Thymus (tissue), 11 donors: ENCODE measurements around the gene SPRY4. TPM values are rescaled to one million over a fixed set of nuclear protein-coding genes. Genes with fewer than 3 reads are reported as not detected.
A peak's percentile ranks its signal among the peaks of the same experiment; 100 is the strongest.

Source experiments
- DNase-seq, 9 donors: peaks; one replicate each; pipeline ENCODE4 v3.0.0-alpha.2; 2013; ENCODE audit warnings: low spot score in 9 of 9, low read depth in 6 of 9, missing footprints in 1 of 9
- H3K27ac ChIP-seq, 2 donors: one replicate each; pipeline ENCODE4 v1.5.1; 2013; ENCODE audit warnings: control low read depth in 1 of 2, low read depth in 1 of 2, low read length in 1 of 2, mild to moderate bottlenecking in 1 of 2, moderate library complexity in 1 of 2
- H3K27me3 ChIP-seq, 2 donors: one replicate each; pipeline ENCODE4 v1.5.1; 2013; ENCODE audit warnings: low read length in 1 of 2; ENCODE audit not compliant: control insufficient read depth in 2 of 2, insufficient read depth in 1 of 2
- H3K36me3 ChIP-seq, 2 donors: one replicate each; pipeline ENCODE4 v1.5.1; 2013; ENCODE audit warnings: low read length in 1 of 2, mild to moderate bottlenecking in 1 of 2, moderate library complexity in 1 of 2; ENCODE audit not compliant: control insufficient read depth in 2 of 2, insufficient read depth in 2 of 2
- H3K4me1 ChIP-seq, 2 donors: one replicate each; pipeline ENCODE4 v1.5.1; 2013; ENCODE audit warnings: low read length in 2 of 2; ENCODE audit not compliant: control insufficient read depth in 2 of 2, insufficient read depth in 2 of 2
- H3K4me3 ChIP-seq, 2 donors: one replicate each; pipeline ENCODE4 v1.5.1; 2013; ENCODE audit warnings: low read length in 2 of 2, control low read depth in 1 of 2, mild to moderate bottlenecking in 1 of 2
- H3K9me3 ChIP-seq, 2 donors: one replicate each; pipeline ENCODE4 v1.5.1; 2013; ENCODE audit warnings: low read length in 1 of 2, mild to moderate bottlenecking in 1 of 2; ENCODE audit not compliant: control insufficient read depth in 2 of 2, insufficient read depth in 1 of 2
- WGBS: extraction: QIAGEN DNeasy Blood & Tissue Kit; methylation state at CpG from one replicate; pipeline ENCODE4 v1.1.7; 2013; 5-methylcytosine and 5-hydroxymethylcytosine counted together
- polyA plus RNA-seq: library from polyadenylated mRNA; stranded (reverse); fragments of 200-250 nt; gene quantifications from one replicate; pipeline ENCODE4 v1.2.3, GENCODE V29; 2013
- total RNA-seq: library from RNA; stranded (reverse); fragments of 120-200 nt; gene quantifications from one replicate; pipeline ENCODE4 v1.2.4, GENCODE V29; 2013
- donor health status: healthy.

Gene SPRY4
- total and polyA plus RNA-seq, 2 donors: 1.6 to 2.0 TPM

GRCh38 chr5:142360051-142360498, 35.3 kb upstream of the SPRY4 start:
- WGBS: 88% methylated on average over 1 of the region's 1 CpG
- peaks cover 35 to 82% of the 10 kb centered on the region in 2 donors for H3K27me3 ChIP-seq

GRCh38 chr5:142358648-142359047, 33.8 kb upstream of the SPRY4 start:
- H3K27me3 ChIP-seq: peaks cover 35 to 80% of the 10 kb centered on the region in 2 donors
- peaks cover 18 to 27% of the 10 kb centered on the region in 2 donors for H3K4me1 ChIP-seq
- 89% methylated on average over 5 of the region's 5 CpGs for WGBS
- no peaks in the 10 kb centered on the region for H3K9me3 ChIP-seq
- no peak for DNase-seq
- H3K36me3 ChIP-seq: no peaks in the 10 kb centered on the region
- no peak overlapping the region for H3K4me3 ChIP-seq
- no peak overlapping the region for H3K27ac ChIP-seq

More at GRCh38 chr5:142360051-142360498, 35.3 kb upstream of the SPRY4 start:
- Histone ChIP-seq H3K36me3 (no peaks in the 10 kb centered on the region), H3K9me3 (no peaks in the 10 kb centered on the region), H3K4me3 (no peak overlapping the region), H3K4me1 (peaks cover 18 to 29% of the 10 kb centered on the region in 2 donors), H3K27ac (no peak overlapping the region)
- no peak for DNase-seq

GRCh38 chr5:142358121-142358520, 33.3 kb upstream of the SPRY4 start:
- 78% methylated on average over 5 of the region's 5 CpGs for WGBS
- H3K4me3 ChIP-seq: no peak overlapping the region
- H3K27ac ChIP-seq: no peak overlapping the region
- H3K9me3 ChIP-seq: no peaks in the 10 kb centered on the region
- H3K27me3 ChIP-seq: peaks cover 35 to 80% of the 10 kb centered on the region in 2 donors
- DNase-seq: no peak
- no peaks in the 10 kb centered on the region for H3K36me3 ChIP-seq
- H3K4me1 ChIP-seq: peaks cover 18 to 27% of the 10 kb centered on the region in 2 donors

GRCh38 chr5:142357469-142358090, 32.8 kb upstream of the SPRY4 start:
- WGBS: 28% methylated on average over 14 of the region's 14 CpGs
- DNase-seq: no peak
- H3K4me3 ChIP-seq: peak overlapping the region; percentile 15 to 53
- H3K36me3 ChIP-seq: no peaks in the 10 kb centered on the region
- peak overlapping the region; percentile 48 to 87 for H3K27ac ChIP-seq
- no peaks in the 10 kb centered on the region for H3K9me3 ChIP-seq
- H3K4me1 ChIP-seq: peaks cover 18 to 23% of the 10 kb centered on the region in 2 donors
- peaks cover 35 to 76% of the 10 kb centered on the region in 2 donors for H3K27me3 ChIP-seq

GRCh38 chr5:142356716-142357468, 32.1 kb upstream of the SPRY4 start:
- Histone ChIP-seq H3K4me3 (peak overlapping the region; percentile 24 to 53), H3K27me3 (peaks cover 35 to 72% of the 10 kb centered on the region in 2 donors), H3K9me3 (no peaks in the 10 kb centered on the region), H3K27ac (peak overlapping the region; percentile 51 to 94), H3K36me3 (no peaks in the 10 kb centered on the region), H3K4me1 (peaks cover 18 to 23% of the 10 kb centered on the region in 2 donors)
- under 1% methylated on average over 82 of the region's 82 CpGs for WGBS
- DNase-seq: peak in 8 of 9 donors; percentile 45 to 90 (median 64)

GRCh38 chr5:142356349-142356715, 31.5 kb upstream of the SPRY4 start:
- H3K36me3 ChIP-seq: no peaks in the 10 kb centered on the region
- peak overlapping the region; percentile 24 to 53 for H3K4me3 ChIP-seq
- H3K27me3 ChIP-seq: peaks cover 35 to 66% of the 10 kb centered on the region in 2 donors
- H3K9me3 ChIP-seq: no peaks in the 10 kb centered on the region
- 10% methylated on average over 14 of the region's 14 CpGs for WGBS
- no peak for DNase-seq
- peaks cover 18 to 23% of the 10 kb centered on the region in 2 donors for H3K4me1 ChIP-seq
- peak overlapping the region; percentile 47 to 94 for H3K27ac ChIP-seq

GRCh38 chr5:142353071-142353472, 28.3 kb upstream of the SPRY4 start:
- H3K27ac ChIP-seq: no peak overlapping the region
- peaks cover 15 to 18% of the 10 kb centered on the region in 2 donors for H3K4me1 ChIP-seq
- H3K36me3 ChIP-seq: no peaks in the 10 kb centered on the region
- peaks cover 13 to 40% of the 10 kb centered on the region in 2 donors for H3K27me3 ChIP-seq
- H3K9me3 ChIP-seq: no peaks in the 10 kb centered on the region
- WGBS: 90% methylated on average over 4 of the region's 4 CpGs
- H3K4me3 ChIP-seq: no peak overlapping the region
- DNase-seq: no peak

GRCh38 chr5:142350021-142350420, 25.2 kb upstream of the SPRY4 start:
- H3K9me3 ChIP-seq: peaks cover 2 to 6% of the 10 kb centered on the region in 2 donors
- H3K27ac ChIP-seq: no peak overlapping the region
- H3K27me3 ChIP-seq: peaks cover 0 to 10% of the 10 kb centered on the region in 2 donors
- H3K36me3 ChIP-seq: no peaks in the 10 kb centered on the region
- no peak overlapping the region for H3K4me3 ChIP-seq
- H3K4me1 ChIP-seq: no peaks in the 10 kb centered on the region
- no peak for DNase-seq

- H3K4me1 ChIP-seq: no peaks in the 10 kb centered on the region
- 93% methylated on average over 2 of the region's 2 CpGs for WGBS
- no peaks in the 10 kb centered on the region for H3K27me3 ChIP-seq
- no peak overlapping the region for H3K4me3 ChIP-seq
- no peak for DNase-seq
- H3K27ac ChIP-seq: no peak overlapping the region
- H3K9me3 ChIP-seq: peaks cover 4 to 11% of the 10 kb centered on the region in 2 donors
- H3K36me3 ChIP-seq: no peaks in the 10 kb centered on the region
Measured at GRCh38 chr5:142346706-142347105, 21.9 kb upstream of the SPRY4 start.
